Suppressor macrophage treated with lipopolysaccharide for 4 hours (primary cell): ENCODE data around the gene ASMT.
"Not testable (repeated sequence)": the region's sequence is repeated elsewhere in the genome, so short reads cannot be mapped to it uniquely, and the experiment has no call there.

ENCODE experiments used
- DNase-seq: peaks from one replicate; pipeline ENCODE4 v3.0.0-alpha.2; 2020

The ASMT gene, protein sequence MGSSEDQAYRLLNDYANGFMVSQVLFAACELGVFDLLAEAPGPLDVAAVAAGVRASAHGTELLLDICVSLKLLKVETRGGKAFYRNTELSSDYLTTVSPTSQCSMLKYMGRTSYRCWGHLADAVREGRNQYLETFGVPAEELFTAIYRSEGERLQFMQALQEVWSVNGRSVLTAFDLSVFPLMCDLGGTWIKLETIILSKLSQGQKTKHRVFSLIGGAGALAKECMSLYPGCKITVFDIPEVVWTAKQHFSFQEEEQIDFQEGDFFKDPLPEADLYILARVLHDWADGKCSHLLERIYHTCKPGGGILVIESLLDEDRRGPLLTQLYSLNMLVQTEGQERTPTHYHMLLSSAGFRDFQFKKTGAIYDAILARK

GRCh38 chrX:1614927-1615326 lies at the start of gene ASMT:
Gene ASMT (plus strand): TSS chrX:1615059. CDS start chrX:1615200, 141 bp downstream.
- no peak for DNase-seq

GRCh38 chrX:1574181-1574580 lies 40.7 kb upstream of the ASMT start:
- DNase-seq, result not testable (repeated sequence)

DNA sequence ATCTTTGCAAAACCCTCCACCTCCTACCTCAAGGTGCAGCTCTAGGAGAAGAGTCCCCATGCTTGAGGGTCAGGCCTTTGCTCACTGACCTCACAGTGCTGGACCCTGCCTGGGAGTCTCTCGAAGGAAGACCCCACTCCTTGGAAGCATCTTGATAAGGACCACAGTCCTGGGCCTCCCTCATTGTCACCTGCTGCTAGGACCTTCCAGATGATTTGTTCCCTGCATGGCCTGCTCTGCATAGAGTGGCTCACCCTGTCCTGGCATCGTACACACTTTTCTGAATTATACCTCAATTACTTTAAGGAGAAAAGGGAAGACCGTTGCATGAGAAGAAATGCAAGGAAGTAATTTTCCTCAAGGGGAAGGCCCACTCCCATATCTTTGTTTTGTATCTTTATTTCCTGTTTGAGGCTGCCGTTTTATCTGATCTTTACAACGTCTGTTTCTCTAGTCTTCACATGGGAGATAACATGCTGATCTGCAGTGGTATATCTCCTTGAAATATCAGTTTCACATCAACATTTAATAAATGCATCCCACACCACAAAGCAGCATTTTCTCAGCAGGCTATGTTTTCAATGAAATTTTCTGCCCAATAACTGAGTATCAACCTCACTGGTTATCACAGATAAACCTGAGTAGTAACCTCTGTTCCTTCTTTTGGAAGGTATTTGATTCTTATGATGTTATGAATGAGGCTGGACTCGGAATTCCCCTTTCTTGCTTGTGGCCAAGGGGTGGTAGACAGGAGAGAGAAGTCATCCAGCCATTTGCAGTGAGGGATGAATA lies 38.5 kb upstream of the ASMT start:
- DNase-seq, result no peak

GRCh38 chrX:1577845-1578244 lies 37.0 kb upstream of the ASMT start:
- no peak for DNase-seq

GRCh38 chrX:1578511-1579173 lies 36.2 kb upstream of the ASMT start:
- no peak for DNase-seq

GRCh38 chrX:1581132-1581531 lies 33.7 kb upstream of the ASMT start:
- peak; percentile 82 for DNase-seq

GRCh38 chrX:1582686-1583437 lies 32.0 kb upstream of the ASMT start:
- DNase-seq, result peak; percentile 18

- no peak for DNase-seq
These were observed 30.4 kb upstream of the ASMT start for GRCh38 chrX:1584237-1585011.

DNA sequence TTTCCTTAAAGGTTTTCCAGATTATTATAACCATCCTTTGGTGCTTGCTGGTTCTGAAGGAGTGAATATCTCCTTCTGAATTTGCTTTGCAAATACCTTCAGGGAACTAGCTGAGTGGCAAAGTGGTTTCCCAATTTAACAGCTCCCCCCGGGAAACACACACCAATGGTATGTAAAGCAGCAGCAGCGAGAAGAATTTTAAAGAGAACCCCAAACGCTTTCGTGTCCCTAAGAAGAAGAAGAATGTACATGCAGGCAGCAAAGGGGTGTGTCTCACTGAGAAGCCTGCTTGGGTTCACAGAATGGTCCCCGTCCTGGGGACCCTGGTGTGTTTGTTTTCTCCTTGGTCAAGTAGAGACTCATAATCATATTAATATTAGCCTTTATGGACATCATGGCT lies 27.7 kb upstream of the ASMT start:
- DNase-seq, result no peak

- no peak for DNase-seq
These were observed 25.3 kb upstream of the ASMT start for GRCh38 chrX:1589356-1590130.

DNA sequence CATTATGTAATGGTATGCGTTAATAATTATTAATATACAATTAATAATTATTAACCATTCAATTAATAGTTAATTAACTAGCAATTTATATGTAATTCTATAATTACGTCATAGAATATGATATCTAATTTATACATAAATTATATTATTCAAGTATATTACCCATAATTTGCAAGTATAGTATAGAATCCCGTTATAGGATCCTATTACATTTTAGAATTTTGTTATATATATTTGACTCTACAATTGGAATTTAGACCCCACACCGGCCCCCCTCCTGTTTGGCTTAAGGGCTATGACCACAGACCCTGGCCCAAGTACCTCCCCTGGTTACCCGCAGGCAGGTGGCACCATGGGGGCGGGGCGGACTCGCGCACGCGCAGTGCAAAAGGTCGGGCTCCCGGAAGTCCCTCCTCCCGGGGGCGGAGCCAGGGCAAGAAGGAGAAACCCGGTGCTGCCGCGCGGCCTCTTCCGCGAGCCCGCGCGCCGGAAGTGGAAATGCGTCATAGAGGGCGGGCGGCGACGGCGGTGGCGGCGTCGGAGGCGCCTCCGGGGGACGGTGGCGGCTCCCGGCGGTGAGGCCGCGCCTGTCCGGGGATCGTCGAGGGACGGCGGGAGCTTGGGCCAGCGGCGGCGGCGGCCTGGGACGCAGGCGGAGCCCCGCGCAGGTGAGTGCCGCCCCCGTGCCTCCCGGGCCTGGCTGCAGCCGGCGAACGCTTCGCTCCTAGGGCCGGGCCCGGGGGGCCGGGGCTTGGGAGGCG lies 23.6 kb upstream of the ASMT start, which contains the start of gene AKAP17A:
Gene AKAP17A (plus strand): TSS at position 503 of the 761 bp plus-strand sequence. CDS start 1,859 bp downstream, outside the sequence.
- peak; percentile 98 for DNase-seq

DNA sequence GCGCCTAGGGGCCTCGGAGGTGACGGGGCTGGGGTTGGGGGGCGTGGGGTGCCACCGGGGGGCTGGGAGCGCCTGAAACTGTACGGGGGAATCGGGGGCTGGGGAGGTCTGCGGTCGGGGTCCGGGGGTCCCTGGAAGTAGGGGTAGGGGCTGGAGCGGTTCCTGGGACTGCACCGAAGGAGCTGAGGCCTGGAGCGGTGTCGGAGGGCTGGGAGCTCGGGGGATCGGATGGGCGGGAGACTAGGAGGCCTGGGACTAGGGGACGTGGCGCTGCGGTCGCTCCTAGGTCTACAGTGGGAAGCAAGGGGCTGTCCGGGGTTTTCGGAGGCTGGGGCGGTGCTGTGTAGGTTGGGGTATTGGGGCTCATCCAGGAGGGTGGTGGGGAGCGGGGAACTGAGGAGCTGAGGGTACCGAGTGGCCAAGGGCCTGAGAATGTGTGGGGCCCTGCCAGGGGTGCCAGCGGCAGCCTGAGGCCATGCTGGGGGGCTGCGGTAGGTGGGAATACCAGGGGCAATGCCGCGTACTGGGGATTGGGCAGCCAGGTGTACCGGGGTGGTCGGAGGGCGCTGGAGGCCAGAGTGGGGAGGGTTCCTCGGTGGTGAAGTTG lies 22.9 kb upstream of the ASMT start:
- DNase-seq, result peak; percentile 19

DNA sequence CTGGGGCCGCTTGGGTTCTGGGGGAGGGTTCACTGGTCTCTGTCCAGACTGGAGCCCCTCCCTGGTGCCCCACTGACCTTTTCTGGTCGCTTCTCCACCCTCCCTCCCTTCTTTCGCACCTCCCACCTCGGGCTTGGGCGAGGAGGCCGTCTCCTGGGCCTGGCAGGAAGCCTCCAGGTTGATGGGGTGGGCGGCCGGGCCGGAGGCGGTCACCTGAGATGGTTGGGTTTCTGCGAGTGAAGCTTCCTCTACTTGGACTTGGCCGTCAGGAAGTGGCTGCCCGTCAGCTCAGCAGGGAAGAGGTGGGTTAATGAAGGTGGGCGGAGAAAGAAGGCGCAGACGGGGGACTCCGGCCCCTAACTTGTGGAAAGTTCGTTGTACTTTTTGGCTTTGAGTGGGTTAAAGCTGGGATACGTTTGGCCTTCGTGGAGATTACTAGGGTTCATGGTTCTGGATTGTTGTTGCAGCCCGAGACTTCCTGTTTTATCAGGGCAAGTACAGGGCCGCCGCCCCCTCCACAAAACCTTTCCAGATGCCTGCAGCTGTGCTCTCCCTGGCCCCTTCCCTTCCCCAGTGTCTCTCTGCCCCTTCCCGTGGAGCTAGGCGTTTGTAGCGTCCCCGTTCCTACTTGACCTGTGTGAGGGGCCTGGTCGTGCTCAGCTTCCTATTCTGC lies 22.3 kb upstream of the ASMT start:
- peak; percentile 39 for DNase-seq

- DNase-seq, result no peak
These were observed 21.3 kb upstream of the ASMT start for GRCh38 chrX:1593286-1594271.

DNA sequence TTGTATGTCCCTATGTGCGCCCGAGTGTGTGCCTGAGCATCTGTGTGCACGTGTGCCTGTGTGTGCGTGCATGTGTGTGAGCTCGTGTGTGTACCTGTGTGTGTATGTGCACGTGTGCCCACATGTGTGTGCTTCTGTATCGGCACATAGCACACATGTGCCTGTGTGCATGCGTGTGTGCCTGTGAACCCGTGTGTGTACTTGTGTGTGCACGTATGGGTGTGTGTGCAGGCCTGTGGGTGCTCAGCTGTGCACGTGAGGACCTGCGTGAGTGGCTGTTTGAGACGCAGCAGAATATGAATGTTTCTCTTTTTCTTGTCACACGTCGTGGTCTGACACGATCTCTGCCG lies 19.2 kb upstream of the ASMT start:
- DNase-seq, result no peak

- no peak for DNase-seq
These were observed 18.0 kb upstream of the ASMT start for GRCh38 chrX:1596676-1597344.

DNA sequence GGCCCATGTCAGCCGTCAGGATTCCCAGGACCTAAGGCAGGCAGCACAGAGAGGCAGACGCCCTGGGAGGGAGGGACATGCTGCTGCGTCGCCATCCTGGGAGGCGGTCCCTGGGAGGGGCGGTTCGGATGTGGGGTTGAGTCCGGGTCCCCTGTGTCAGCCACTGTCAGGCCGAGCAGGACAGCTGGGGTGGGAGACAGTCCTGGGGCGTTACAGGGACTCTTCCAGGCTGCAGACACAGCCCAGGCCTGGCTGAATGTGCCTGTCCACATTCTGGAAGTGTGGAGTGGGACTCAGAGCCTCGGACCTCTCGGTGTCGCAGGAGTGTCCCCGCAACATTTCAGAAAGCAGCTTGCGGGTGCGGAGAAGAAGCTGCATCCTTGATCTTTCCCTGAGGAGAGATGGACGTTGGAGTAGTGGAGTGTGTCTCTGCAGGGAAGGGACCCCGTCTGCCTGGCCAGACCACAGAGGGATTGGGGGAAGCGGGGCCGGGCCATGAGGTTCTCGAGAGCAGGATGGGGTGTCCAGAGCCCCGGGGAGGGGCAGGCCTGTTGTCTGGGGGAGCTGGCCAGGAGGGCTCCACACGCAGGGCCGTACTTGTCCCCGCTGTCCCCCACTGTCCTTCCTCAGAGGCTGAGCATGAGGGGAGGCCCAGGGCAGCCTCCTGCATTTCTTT lies 17.4 kb upstream of the ASMT start:
- no peak for DNase-seq
